HL-60 (cell line): ENCODE data around the gene GLRX5.

Source experiments
- DNase-seq, 2 experiments: peaks; one replicate each; pipeline ENCODE4 v3.0.0-alpha.2; 2010 to 2020; ENCODE audit warnings: low read depth in 1 of 2, low spot score in 1 of 2
- H3K27ac ChIP-seq: fragments of 250-450 bp; sonication (Bioruptor Pico); replicated peaks from 2 replicates; pipeline ENCODE4 v1.5.1; 2020; ENCODE audit warnings: mild to moderate bottlenecking, moderate library complexity
- H3K27me3 ChIP-seq: fragments of 250-450 bp; sonication (Bioruptor Pico); 2 replicates; pipeline ENCODE4 v1.5.1; 2021; ENCODE audit warnings: mild to moderate bottlenecking, moderate library complexity; ENCODE audit not compliant: insufficient read depth, poor library complexity, severe bottlenecking
- H3K4me3 ChIP-seq: replicated peaks from 2 replicates; pipeline ENCODE4 v1.5.1; 2011; ENCODE audit warnings: mild to moderate bottlenecking, control low read depth, low read length; ENCODE audit not compliant: insufficient read depth
- CTCF ChIP-seq: IDR thresholded peaks from one replicate; pipeline ENCODE4 v1.5.1; 2011; ENCODE audit warnings: low read length, control low read depth, inconsistent platforms; ENCODE audit not compliant: insufficient read depth
- GABPA ChIP-seq: IDR thresholded peaks from 2 replicates; pipeline ENCODE4 v1.6.1; 2012; ENCODE audit warnings: low read depth
- POLR2AphosphoS5 ChIP-seq: IDR thresholded peaks from 2 replicates; pipeline ENCODE4 v1.6.1; 2012; ENCODE audit warnings: low read depth
- SPI1 ChIP-seq: IDR thresholded peaks from 2 replicates; pipeline ENCODE4 v1.6.1; 2012; ENCODE audit warnings: low read depth, mild to moderate bottlenecking, borderline replicate concordance
- TF ChIP-seq, protein P1 (sequence below): IDR thresholded peaks from 2 replicates; pipeline ENCODE4 v1.6.1; 2012; ENCODE audit warnings: low read depth; ENCODE audit not compliant: insufficient replicate concordance

The GLRX5 gene

GRCh38 chr14:95533822-95534221 is 1.0 kb upstream of the GLRX5 start:
- no peaks in the 10 kb centered on the region for H3K27me3 ChIP-seq

GRCh38 chr14:95535226-95536021 is 574 bp downstream of the GLRX5 start:
- Histone ChIP-seq H3K27me3 (no peaks in the 10 kb centered on the region), H3K4me3 (peak overlapping the region; percentile 85), H3K27ac (peak overlapping the region; percentile 77)
- TF ChIP-seq CTCF (no peak), POLR2AphosphoS5 (no peak)
- DNase-seq = no peak

More at GRCh38 chr14:95533822-95534221, 1.0 kb upstream of the GLRX5 start:
- TF ChIP-seq, protein P1, sequence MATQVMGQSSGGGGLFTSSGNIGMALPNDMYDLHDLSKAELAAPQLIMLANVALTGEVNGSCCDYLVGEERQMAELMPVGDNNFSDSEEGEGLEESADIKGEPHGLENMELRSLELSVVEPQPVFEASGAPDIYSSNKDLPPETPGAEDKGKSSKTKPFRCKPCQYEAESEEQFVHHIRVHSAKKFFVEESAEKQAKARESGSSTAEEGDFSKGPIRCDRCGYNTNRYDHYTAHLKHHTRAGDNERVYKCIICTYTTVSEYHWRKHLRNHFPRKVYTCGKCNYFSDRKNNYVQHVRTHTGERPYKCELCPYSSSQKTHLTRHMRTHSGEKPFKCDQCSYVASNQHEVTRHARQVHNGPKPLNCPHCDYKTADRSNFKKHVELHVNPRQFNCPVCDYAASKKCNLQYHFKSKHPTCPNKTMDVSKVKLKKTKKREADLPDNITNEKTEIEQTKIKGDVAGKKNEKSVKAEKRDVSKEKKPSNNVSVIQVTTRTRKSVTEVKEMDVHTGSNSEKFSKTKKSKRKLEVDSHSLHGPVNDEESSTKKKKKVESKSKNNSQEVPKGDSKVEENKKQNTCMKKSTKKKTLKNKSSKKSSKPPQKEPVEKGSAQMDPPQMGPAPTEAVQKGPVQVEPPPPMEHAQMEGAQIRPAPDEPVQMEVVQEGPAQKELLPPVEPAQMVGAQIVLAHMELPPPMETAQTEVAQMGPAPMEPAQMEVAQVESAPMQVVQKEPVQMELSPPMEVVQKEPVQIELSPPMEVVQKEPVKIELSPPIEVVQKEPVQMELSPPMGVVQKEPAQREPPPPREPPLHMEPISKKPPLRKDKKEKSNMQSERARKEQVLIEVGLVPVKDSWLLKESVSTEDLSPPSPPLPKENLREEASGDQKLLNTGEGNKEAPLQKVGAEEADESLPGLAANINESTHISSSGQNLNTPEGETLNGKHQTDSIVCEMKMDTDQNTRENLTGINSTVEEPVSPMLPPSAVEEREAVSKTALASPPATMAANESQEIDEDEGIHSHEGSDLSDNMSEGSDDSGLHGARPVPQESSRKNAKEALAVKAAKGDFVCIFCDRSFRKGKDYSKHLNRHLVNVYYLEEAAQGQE = no peak
- TF ChIP-seq POLR2AphosphoS5 = no peak
- TF ChIP-seq GABPA = no peak
- TF ChIP-seq CTCF = no peak
- no peak for TF ChIP-seq SPI1
- peak in 1 of 2 experiments; percentile 29 for DNase-seq
- Histone ChIP-seq H3K27ac (peak overlapping the region; percentile 98), H3K4me3 (peak overlapping the region; percentile 85)

DNA sequence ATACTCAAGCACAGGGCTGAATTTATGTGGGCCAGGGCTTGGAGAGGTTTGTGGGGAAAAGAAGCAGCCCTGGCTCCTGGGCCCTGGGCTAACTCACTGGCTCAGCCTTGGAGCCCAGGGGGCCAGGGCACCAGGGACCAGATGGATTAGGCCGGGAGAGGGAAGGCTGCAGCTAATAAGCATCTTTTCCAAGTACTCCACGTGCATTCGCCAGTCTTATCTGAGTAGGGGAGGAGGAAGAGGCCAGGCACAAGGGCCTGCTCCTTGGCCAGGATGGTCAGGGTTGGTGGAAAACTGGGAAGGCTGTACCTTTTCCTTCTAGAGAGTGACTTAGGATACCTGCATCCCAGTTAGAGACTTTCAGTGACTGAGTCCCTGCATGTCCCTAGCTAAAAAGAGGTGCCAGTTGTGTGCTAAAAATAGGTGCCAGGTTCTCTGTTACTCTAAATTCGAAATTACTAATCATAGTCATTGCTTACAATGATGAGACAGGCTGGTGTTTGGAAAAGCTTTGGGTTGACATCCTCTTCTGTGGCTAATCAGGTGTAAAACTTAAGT is 1.3 kb downstream of the GLRX5 start:
- DNase-seq = no peak
- H3K27me3 ChIP-seq = no peaks in the 10 kb centered on the region
- peak overlapping the region; percentile 77 for H3K27ac ChIP-seq
- peak overlapping the region; percentile 85 for H3K4me3 ChIP-seq
- TF ChIP-seq, protein P1 = no peak
- 0 out of 2 replicates have a peak, but pooled peaks have one; percentile 17 for TF ChIP-seq POLR2AphosphoS5
- no peak for TF ChIP-seq GABPA

- Histone ChIP-seq H3K27me3 (no peaks in the 10 kb centered on the region), H3K4me3 (peak overlapping the region; percentile 85), H3K27ac (no peak overlapping the region)
- TF ChIP-seq GABPA (no peak), SPI1 (no peak)
- TF ChIP-seq, protein P1 = no peak
- DNase-seq = no peak
Observed at GRCh38 chr14:95536671-95537070, 1.8 kb downstream of the GLRX5 start.
